ENCODE measurements around the gene TEF. TPM values are rescaled to one million over a fixed set of nuclear protein-coding genes. Genes with fewer than 3 reads are reported as not detected.
"Not testable (repeated sequence)": the region's sequence is repeated elsewhere in the genome, so short reads cannot be mapped to it uniquely, and the experiment has no call there.

Gene TEF
- polyA plus RNA-seq, 1 experiment = 13.7 TPM

GRCh38 chr22:41435560-41435959 lies 53.8 kb downstream of the TEF start:
- Histone ChIP-seq H3K4me3 (ENCODE audit: low read depth, low read length) (no peak overlapping the region), H3K27ac (ENCODE audit: low read depth, low read length) (no peak overlapping the region), H3K27me3 (ENCODE audit: control insufficient read depth, insufficient read depth, low read length) (no peaks in the 10 kb centered on the region), H3K9me3 (ENCODE audit: control insufficient read depth, insufficient read depth, low read length) (no peaks in the 10 kb centered on the region)
- DNase-seq (ENCODE audit: low read depth, low spot score) = no peak
- CTCF ChIA-PET = interaction anchor here (2.5 kb wide), 1 partner anchor 82 kb away, joined by 7 read pairs; no protein-coding TSS in a partner anchor
- no peak for TF ChIP-seq CTCF (IDR thresholded peaks at IDR 0.05; ENCODE audit: low read depth, low read length)
- POLR2A ChIA-PET = interaction anchor here (1.1 kb wide), 1 partner anchor 11 kb away, joined by 3 read pairs; the partner anchor contains the start of gene TOB2

GRCh38 chr22:41436322-41437113 lies 54.8 kb downstream of the TEF start:
- no peak overlapping the region for H3K27ac ChIP-seq (ENCODE audit: low read depth, low read length)
- no peak for DNase-seq (ENCODE audit: low read depth, low spot score)
- no peaks in the 10 kb centered on the region for H3K9me3 ChIP-seq (ENCODE audit: control insufficient read depth, insufficient read depth, low read length)
- H3K27me3 ChIP-seq (ENCODE audit: control insufficient read depth, insufficient read depth, low read length) = no peaks in the 10 kb centered on the region
- POLR2A ChIA-PET = no interaction called here
- CTCF ChIA-PET = interaction anchor here (1.0 to 2.5 kb wide), 2 partner anchors 33 to 81 kb away, joined by 3 to 7 read pairs; no protein-coding TSS in a partner anchor
- TF ChIP-seq CTCF (IDR thresholded peaks at IDR 0.05; ENCODE audit: low read depth, low read length) = no peak
- H3K4me3 ChIP-seq (ENCODE audit: low read depth, low read length) = no peak overlapping the region

GRCh38 chr22:41437198-41437597 lies 55.5 kb downstream of the TEF start:
- H3K4me3 ChIP-seq (ENCODE audit: low read depth, low read length) = no peak overlapping the region
- POLR2A ChIA-PET = no interaction called here
- no peaks in the 10 kb centered on the region for H3K27me3 ChIP-seq (ENCODE audit: control insufficient read depth, insufficient read depth, low read length)
- H3K9me3 ChIP-seq (ENCODE audit: control insufficient read depth, insufficient read depth, low read length) = no peaks in the 10 kb centered on the region
- DNase-seq (ENCODE audit: low read depth, low spot score) = no peak
- H3K27ac ChIP-seq (ENCODE audit: low read depth, low read length) = no peak overlapping the region
- TF ChIP-seq CTCF (IDR thresholded peaks at IDR 0.05; ENCODE audit: low read depth, low read length) = no peak
- CTCF ChIA-PET = interaction anchor here (1.0 to 2.5 kb wide), 2 partner anchors 33 to 80 kb away, joined by 3 to 7 read pairs; no protein-coding TSS in a partner anchor

DNA sequence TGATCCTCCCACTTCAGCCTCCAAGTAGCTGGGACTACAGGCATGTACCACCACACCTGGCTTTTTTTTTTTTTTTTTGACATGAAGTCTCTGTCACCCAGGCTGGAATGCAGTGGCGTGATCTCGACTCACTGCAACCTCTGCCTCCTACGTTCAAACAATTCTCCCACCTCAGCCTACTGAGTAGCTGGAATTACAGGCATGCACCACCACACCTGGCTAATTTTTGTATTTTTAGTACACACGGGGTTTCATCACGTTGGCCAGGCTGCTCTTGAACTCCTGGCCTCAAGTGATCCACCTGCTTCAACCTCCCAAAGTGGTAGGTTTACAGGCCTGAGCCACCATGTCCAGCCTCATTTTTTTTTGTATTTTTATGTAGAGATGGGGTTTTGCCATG lies 58.8 kb downstream of the TEF start:
- H3K9me3 ChIP-seq (ENCODE audit: control insufficient read depth, insufficient read depth, low read length); CTCF ChIA-PET; H3K27me3 ChIP-seq (ENCODE audit: control insufficient read depth, insufficient read depth, low read length); H3K27ac ChIP-seq (ENCODE audit: low read depth, low read length); H3K4me3 ChIP-seq (ENCODE audit: low read depth, low read length); DNase-seq (ENCODE audit: low read depth, low spot score): not testable (repeated sequence)
- POLR2A ChIA-PET = interaction anchor here (0.6 kb wide), 2 partner anchors 19 to 54 kb away, joined by 3 to 7 read pairs; no protein-coding TSS in a partner anchor

GRCh38 chr22:41442240-41442792 lies 60.6 kb downstream of the TEF start:
- no peaks in the 10 kb centered on the region; the same call in 1 of the 2 replicates for H3K9me3 ChIP-seq (ENCODE audit: control insufficient read depth, insufficient read depth, low read length)
- H3K4me3 ChIP-seq (ENCODE audit: low read depth, low read length) = no peak overlapping the region
- DNase-seq (ENCODE audit: low read depth, low spot score) = no peak
- TF ChIP-seq CTCF (IDR thresholded peaks at IDR 0.05; ENCODE audit: low read depth, low read length) = no peak
- ChIA-PET POLR2A (no interaction called here), CTCF (interaction anchor here (0.6 to 1.5 kb wide), 5 partner anchors 28 to 109 kb away, joined by 3 to 6 read pairs (median 3); no protein-coding TSS in a partner anchor)
- H3K27me3 ChIP-seq (ENCODE audit: control insufficient read depth, insufficient read depth, low read length) = no peaks in the 10 kb centered on the region
- H3K27ac ChIP-seq (ENCODE audit: low read depth, low read length) = no peak overlapping the region
